A673 (cell line): ENCODE results near the gene MTX3.

Source experiments
- CTCF ChIP-seq: fragments of 300-800, 200-600 bp; sonication (generic); conservative IDR thresholded peaks from 2 replicates; pipeline ENCODE4 v1.5.1; 2017; ENCODE audit warnings: low read depth, mild to moderate bottlenecking, antibody characterized with exemption, low read length, moderate library complexity, mixed read lengths
- EZH2 ChIP-seq: fragments of 200-600 bp; sonication (generic); IDR thresholded peaks from 2 replicates; pipeline ENCODE4 v1.6.1; 2017; ENCODE audit warnings: borderline replicate concordance, low read depth, mild to moderate bottlenecking, mixed read lengths, antibody characterized with exemption, low read length; ENCODE audit not compliant: poor library complexity, severe bottlenecking

GRCh38 chr5:80025069-80025468 is 34.0 kb upstream of the MTX3 start:
- TF ChIP-seq CTCF (no peak), EZH2 (no peak)
